Astrocyte (in vitro differentiated cells and primary cell): ENCODE data around the gene ATP10A. TPM values are rescaled to one million over a fixed set of nuclear protein-coding genes. Genes with fewer than 3 reads are reported as not detected.
A peak's percentile ranks its signal among the peaks of the same experiment; 100 is the strongest.

Source experiments
- DNase-seq: peaks from one replicate; pipeline ENCODE4 v3.0.0-alpha.2; 2010; ENCODE audit warnings: low read depth
- FAIRE-seq: peaks from 2 replicates; lab custom pipeline; 2011; peaks lifted over from hg19 to GRCh38; lab: Jason Lieb, UNC
- H2AFZ ChIP-seq: 2 replicates; pipeline ENCODE4 v1.6.0; 2012; ENCODE audit warnings: low read depth, low read length, inconsistent platforms
- H3K27ac ChIP-seq: 2 replicates; pipeline ENCODE4 v1.5.1; 2011; ENCODE audit warnings: low read depth, low read length, inconsistent platforms
- H3K27me3 ChIP-seq: 2 replicates; pipeline ENCODE4 v1.6.0; 2011; ENCODE audit warnings: low read length, inconsistent platforms; ENCODE audit not compliant: insufficient read depth
- H3K36me3 ChIP-seq: 2 replicates; pipeline ENCODE4 v1.5.1; 2011; ENCODE audit warnings: low read length, inconsistent platforms; ENCODE audit not compliant: insufficient read depth
- H3K4me1 ChIP-seq: 2 replicates; pipeline ENCODE4 v1.5.1; 2011; ENCODE audit warnings: low read length, inconsistent platforms; ENCODE audit not compliant: insufficient read depth
- H3K4me2 ChIP-seq: 2 replicates; pipeline ENCODE4 v1.6.0; 2012; ENCODE audit warnings: low read length, inconsistent platforms
- H3K4me3 ChIP-seq: 2 replicates; pipeline ENCODE4 v1.5.1; 2011; ENCODE audit warnings: low read depth, mild to moderate bottlenecking, low read length, inconsistent platforms; ENCODE audit not compliant: insufficient read depth
- H3K79me2 ChIP-seq: 2 replicates; pipeline ENCODE4 v1.6.0; 2012; ENCODE audit warnings: mild to moderate bottlenecking, low read length, inconsistent platforms; ENCODE audit not compliant: insufficient read depth
- H3K9ac ChIP-seq: 2 replicates; pipeline ENCODE4 v1.6.0; 2012; ENCODE audit warnings: mild to moderate bottlenecking, low read length, inconsistent platforms
- H3K9me3 ChIP-seq: 2 replicates; pipeline ENCODE4 v1.5.1; 2012; ENCODE audit warnings: low read depth, mild to moderate bottlenecking, low read length, inconsistent platforms; ENCODE audit not compliant: insufficient read depth
- H4K20me1 ChIP-seq: 2 replicates; pipeline ENCODE4 v1.6.0; 2012; ENCODE audit warnings: low read length, inconsistent platforms; ENCODE audit not compliant: insufficient read depth
- H3K27ac Mint-ChIP-seq: one replicate; pipeline ENCODE4 v1.8.0; 2021; ENCODE audit warnings: mild to moderate bottlenecking, mixed read lengths; ENCODE audit not compliant: unreplicated experiment
- H3K27me3 Mint-ChIP-seq: one replicate; pipeline ENCODE4 v1.8.0; 2021; ENCODE audit warnings: low read depth, mixed read lengths; ENCODE audit not compliant: unreplicated experiment
- H3K36me3 Mint-ChIP-seq: one replicate; pipeline ENCODE4 v1.8.0; 2021; ENCODE audit warnings: low read depth, mixed read lengths; ENCODE audit not compliant: unreplicated experiment
- H3K4me1 Mint-ChIP-seq: one replicate; pipeline ENCODE4 v1.8.0; 2021; ENCODE audit warnings: low read depth, mixed read lengths; ENCODE audit not compliant: unreplicated experiment
- H3K4me3 Mint-ChIP-seq: one replicate; pipeline ENCODE4 v1.8.0; 2021; ENCODE audit warnings: mild to moderate bottlenecking, moderate library complexity, mixed read lengths; ENCODE audit not compliant: unreplicated experiment
- H3K9me3 Mint-ChIP-seq: one replicate; pipeline ENCODE4 v1.8.0; 2021; ENCODE audit warnings: mild to moderate bottlenecking, mixed read lengths; ENCODE audit not compliant: unreplicated experiment
- EZH2 ChIP-seq: IDR thresholded peaks from 2 replicates; pipeline ENCODE4 v1.6.1; 2012; ENCODE audit warnings: mild to moderate bottlenecking, low read length, inconsistent platforms; ENCODE audit not compliant: insufficient read depth
- total RNA-seq: library from RNA; stranded (reverse); gene quantifications from 2 replicates; pipeline ENCODE4 v1.2.1, GENCODE V29; 2021
- TF ChIP-seq, protein P1 (sequence below): IDR thresholded peaks from 2 replicates; pipeline ENCODE4 v1.5.1; 2011; ENCODE audit warnings: low read depth, mild to moderate bottlenecking, inconsistent platforms, low read length, moderate library complexity; ENCODE audit not compliant: insufficient read depth

Gene ATP10A
- total RNA-seq, 1 donor from 2014 or later = 21.1 TPM

DNA sequence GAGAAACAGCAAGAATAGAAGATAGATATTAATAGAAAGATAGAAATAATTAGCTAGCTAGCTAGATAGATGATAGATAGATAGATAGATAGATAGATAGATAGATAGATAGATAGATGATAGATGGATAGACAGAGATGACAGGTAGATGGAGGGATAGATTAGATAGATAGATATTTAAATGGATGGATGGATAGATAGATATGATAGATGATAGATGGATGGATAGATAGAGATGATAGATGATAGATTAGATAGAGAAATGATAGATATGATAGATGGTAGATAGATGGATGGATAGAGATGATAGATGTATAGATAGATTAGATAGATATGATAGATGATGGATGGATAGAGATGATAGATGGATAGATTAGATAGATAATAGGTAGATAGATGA is 8.3 kb upstream of the ATP10A start:
- Mint-ChIP-seq H3K27ac (no peak overlapping the region), H3K4me3 (no peak overlapping the region), H3K36me3 (no peaks in the 10 kb centered on the region), H3K4me1 (no peaks in the 10 kb centered on the region), H3K9me3 (no peaks in the 10 kb centered on the region), H3K27me3 (peaks cover 5% of the 10 kb centered on the region)
- Histone ChIP-seq H3K9ac (no peak overlapping the region), H3K27me3 (no peaks in the 10 kb centered on the region), H3K4me1 (no peaks in the 10 kb centered on the region), H3K27ac (no peak overlapping the region), H3K4me3 (no peak overlapping the region), H4K20me1 (no peaks in the 10 kb centered on the region), H3K9me3 (no peaks in the 10 kb centered on the region), H3K36me3 (no peaks in the 10 kb centered on the region), H3K4me2 (no peak overlapping the region), H3K79me2 (no peaks in the 10 kb centered on the region), H2AFZ (no peak overlapping the region)
- FAIRE-seq (no peak), DNase-seq (no peak)
- TF ChIP-seq, protein P1, sequence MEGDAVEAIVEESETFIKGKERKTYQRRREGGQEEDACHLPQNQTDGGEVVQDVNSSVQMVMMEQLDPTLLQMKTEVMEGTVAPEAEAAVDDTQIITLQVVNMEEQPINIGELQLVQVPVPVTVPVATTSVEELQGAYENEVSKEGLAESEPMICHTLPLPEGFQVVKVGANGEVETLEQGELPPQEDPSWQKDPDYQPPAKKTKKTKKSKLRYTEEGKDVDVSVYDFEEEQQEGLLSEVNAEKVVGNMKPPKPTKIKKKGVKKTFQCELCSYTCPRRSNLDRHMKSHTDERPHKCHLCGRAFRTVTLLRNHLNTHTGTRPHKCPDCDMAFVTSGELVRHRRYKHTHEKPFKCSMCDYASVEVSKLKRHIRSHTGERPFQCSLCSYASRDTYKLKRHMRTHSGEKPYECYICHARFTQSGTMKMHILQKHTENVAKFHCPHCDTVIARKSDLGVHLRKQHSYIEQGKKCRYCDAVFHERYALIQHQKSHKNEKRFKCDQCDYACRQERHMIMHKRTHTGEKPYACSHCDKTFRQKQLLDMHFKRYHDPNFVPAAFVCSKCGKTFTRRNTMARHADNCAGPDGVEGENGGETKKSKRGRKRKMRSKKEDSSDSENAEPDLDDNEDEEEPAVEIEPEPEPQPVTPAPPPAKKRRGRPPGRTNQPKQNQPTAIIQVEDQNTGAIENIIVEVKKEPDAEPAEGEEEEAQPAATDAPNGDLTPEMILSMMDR = no peak
- no peak for TF ChIP-seq EZH2

- Mint-ChIP-seq H3K27ac (no peak overlapping the region), H3K9me3 (no peaks in the 10 kb centered on the region), H3K27me3 (peaks cover 10% of the 10 kb centered on the region), H3K36me3 (no peaks in the 10 kb centered on the region), H3K4me1 (no peaks in the 10 kb centered on the region), H3K4me3 (no peak overlapping the region)
- Histone ChIP-seq H4K20me1 (no peaks in the 10 kb centered on the region), H3K4me3 (no peak overlapping the region), H3K4me2 (no peak overlapping the region), H3K27me3 (no peaks in the 10 kb centered on the region), H3K27ac (no peak overlapping the region), H3K36me3 (no peaks in the 10 kb centered on the region), H3K9me3 (no peaks in the 10 kb centered on the region), H3K9ac (no peak overlapping the region), H3K4me1 (no peaks in the 10 kb centered on the region), H2AFZ (no peak overlapping the region), H3K79me2 (no peaks in the 10 kb centered on the region)
- FAIRE-seq (no peak), DNase-seq (no peak)
- no peak for TF ChIP-seq EZH2
- TF ChIP-seq, protein P1 = no peak
These were observed 7.8 kb upstream of the ATP10A start for GRCh38 chr15:25870938-25871337.

DNA sequence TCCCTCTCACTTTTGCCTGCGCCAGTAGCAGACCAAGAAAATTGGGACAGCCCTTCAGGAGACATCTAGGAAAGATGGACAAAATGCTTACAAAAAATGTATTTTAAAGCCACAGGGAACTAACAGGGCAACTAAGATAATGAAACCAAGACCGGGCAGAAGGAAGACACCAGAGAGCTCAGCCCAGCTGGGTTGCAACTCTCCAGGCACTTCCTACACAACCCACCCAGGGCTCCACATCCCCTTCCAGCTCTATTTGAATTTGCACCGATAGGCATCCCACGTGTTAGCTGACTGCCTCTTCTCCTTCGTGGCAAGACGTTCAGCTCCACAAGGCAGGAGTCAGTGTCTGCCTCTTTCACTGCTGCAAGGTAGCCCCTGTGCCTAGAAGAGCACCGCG is 6.6 kb upstream of the ATP10A start:
- no peak overlapping the region for H3K27ac Mint-ChIP-seq
- no peak overlapping the region for H3K4me2 ChIP-seq

More for the DNA sequence above, 6.6 kb upstream of the ATP10A start:
- no peak for DNase-seq
- no peak for FAIRE-seq
- H3K27me3 ChIP-seq = no peaks in the 10 kb centered on the region
- H3K27ac ChIP-seq = no peak overlapping the region
- Mint-ChIP-seq H3K9me3 (peaks cover 6% of the 10 kb centered on the region), H3K36me3 (peaks cover 3% of the 10 kb centered on the region), H3K27me3 (peaks cover 16% of the 10 kb centered on the region), H3K4me3 (no peak overlapping the region), H3K4me1 (no peaks in the 10 kb centered on the region)
- TF ChIP-seq EZH2 = no peak
- TF ChIP-seq, protein P1 = no peak
- no peaks in the 10 kb centered on the region for H4K20me1 ChIP-seq
- no peaks in the 10 kb centered on the region for H3K36me3 ChIP-seq
- H3K4me1 ChIP-seq = peaks cover 5% of the 10 kb centered on the region
- no peak overlapping the region for H3K9ac ChIP-seq
- H3K9me3 ChIP-seq = no peaks in the 10 kb centered on the region
- H2AFZ ChIP-seq = peak overlapping the region; percentile 34
- H3K79me2 ChIP-seq = no peaks in the 10 kb centered on the region
- no peak overlapping the region for H3K4me3 ChIP-seq
